Calu3 (cell line): ENCODE measurements around the gene ROBO2. TPM values are rescaled to one million over a fixed set of nuclear protein-coding genes. Genes with fewer than 3 reads are reported as not detected.

Source experiments
- BruUV-seq: library from RNA; stranded (reverse); fragments of 400-500 nt; replicated peaks from 2 replicates; lab custom pipeline; 2021; lab: Mats Ljungman, UMichigan
- CTCF ChIA-PET: fragments of 300-600 bp; sonication (Branson Sonifier 250); formaldehyde crosslinking; loops from one replicate; lab custom pipeline; 2022; ENCODE audit warnings: antibody characterized with exemption; lab: Charles Lee
- DNase-seq: peaks from one replicate; pipeline ENCODE4 v3.0.0; 2022
- H3K27ac Mint-ChIP-seq: one replicate; pipeline ENCODE4 v1.8.0; 2022; ENCODE audit warnings: mixed read lengths; ENCODE audit not compliant: unreplicated experiment
- H3K27me3 Mint-ChIP-seq: one replicate; pipeline ENCODE4 v1.8.0; 2022; ENCODE audit warnings: mixed read lengths; ENCODE audit not compliant: unreplicated experiment
- H3K36me3 Mint-ChIP-seq: one replicate; pipeline ENCODE4 v1.8.0; 2022; ENCODE audit warnings: mild to moderate bottlenecking, moderate library complexity, mixed read lengths; ENCODE audit not compliant: insufficient read depth, unreplicated experiment
- H3K4me1 Mint-ChIP-seq: one replicate; pipeline ENCODE4 v1.8.0; 2022; ENCODE audit warnings: mild to moderate bottlenecking, low read depth, mixed read lengths; ENCODE audit not compliant: unreplicated experiment
- H3K4me3 Mint-ChIP-seq: one replicate; pipeline ENCODE4 v1.8.0; 2022; ENCODE audit warnings: mild to moderate bottlenecking, low read depth, moderate library complexity, mixed read lengths; ENCODE audit not compliant: unreplicated experiment
- H3K9me3 Mint-ChIP-seq: one replicate; pipeline ENCODE4 v1.8.0; 2022; ENCODE audit warnings: low read depth, mixed read lengths; ENCODE audit not compliant: unreplicated experiment
- intact Hi-C: fragments of 100-400 bp; cut with micrococcal nuclease; formaldehyde crosslinking; loops from one replicate; pipeline ENCODE4 v1.10.0; 2022; ENCODE audit not compliant: unreplicated experiment
- total RNA-seq: library from RNA; stranded (reverse); gene quantifications from 2 replicates; pipeline ENCODE4 v1.2.3, GENCODE V29; 2022
- TF ChIP-seq, protein P1 (sequence below): fragments of 200-600 bp; IDR thresholded peaks from one replicate; pipeline ENCODE4 v1.8.0; 2022; ENCODE audit warnings: antibody characterized with exemption; ENCODE audit not compliant: unreplicated experiment

ROBO2 gene
- total RNA-seq, 1 experiment from 2014 or later, result not detected

GRCh38 chr3:77084511-77084910 is 44.6 kb downstream of the ROBO2 start:
- BruUV-seq, result no TSS peak
- H3K9me3 Mint-ChIP-seq, result peaks cover 3% of the 10 kb centered on the region
- CTCF ChIA-PET, result no interaction called here
- no peak for DNase-seq
- H3K4me1 Mint-ChIP-seq, result no peaks in the 10 kb centered on the region
- TF ChIP-seq, protein P1, sequence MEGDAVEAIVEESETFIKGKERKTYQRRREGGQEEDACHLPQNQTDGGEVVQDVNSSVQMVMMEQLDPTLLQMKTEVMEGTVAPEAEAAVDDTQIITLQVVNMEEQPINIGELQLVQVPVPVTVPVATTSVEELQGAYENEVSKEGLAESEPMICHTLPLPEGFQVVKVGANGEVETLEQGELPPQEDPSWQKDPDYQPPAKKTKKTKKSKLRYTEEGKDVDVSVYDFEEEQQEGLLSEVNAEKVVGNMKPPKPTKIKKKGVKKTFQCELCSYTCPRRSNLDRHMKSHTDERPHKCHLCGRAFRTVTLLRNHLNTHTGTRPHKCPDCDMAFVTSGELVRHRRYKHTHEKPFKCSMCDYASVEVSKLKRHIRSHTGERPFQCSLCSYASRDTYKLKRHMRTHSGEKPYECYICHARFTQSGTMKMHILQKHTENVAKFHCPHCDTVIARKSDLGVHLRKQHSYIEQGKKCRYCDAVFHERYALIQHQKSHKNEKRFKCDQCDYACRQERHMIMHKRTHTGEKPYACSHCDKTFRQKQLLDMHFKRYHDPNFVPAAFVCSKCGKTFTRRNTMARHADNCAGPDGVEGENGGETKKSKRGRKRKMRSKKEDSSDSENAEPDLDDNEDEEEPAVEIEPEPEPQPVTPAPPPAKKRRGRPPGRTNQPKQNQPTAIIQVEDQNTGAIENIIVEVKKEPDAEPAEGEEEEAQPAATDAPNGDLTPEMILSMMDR, result no peak
- H3K4me3 Mint-ChIP-seq, result no peak overlapping the region
- no peak overlapping the region for H3K27ac Mint-ChIP-seq
- H3K27me3 Mint-ChIP-seq, result no peaks in the 10 kb centered on the region
- intact Hi-C loops, result no loop called here
- H3K36me3 Mint-ChIP-seq, result no peaks in the 10 kb centered on the region

GRCh38 chr3:77086408-77086807 is 46.5 kb downstream of the ROBO2 start:
- Mint-ChIP-seq H3K9me3 (peaks cover 3% of the 10 kb centered on the region), H3K27ac (no peak overlapping the region)
- CTCF ChIA-PET, result no interaction called here

GRCh38 chr3:77091809-77092208 is 51.9 kb downstream of the ROBO2 start:
- CTCF ChIA-PET, result no interaction called here
- no peak for DNase-seq
- Mint-ChIP-seq H3K36me3 (no peaks in the 10 kb centered on the region), H3K27me3 (no peaks in the 10 kb centered on the region), H3K27ac (no peak overlapping the region), H3K9me3 (no peaks in the 10 kb centered on the region), H3K4me3 (no peak overlapping the region), H3K4me1 (no peaks in the 10 kb centered on the region)
- intact Hi-C loops, result no loop called here
- TF ChIP-seq, protein P1, result no peak
- no TSS peak for BruUV-seq

More at GRCh38 chr3:77086408-77086807, 46.5 kb downstream of the ROBO2 start:
- TF ChIP-seq, protein P1, result no peak
- no TSS peak for BruUV-seq
- no peak for DNase-seq
- H3K27me3 Mint-ChIP-seq, result no peaks in the 10 kb centered on the region
- no peaks in the 10 kb centered on the region for H3K36me3 Mint-ChIP-seq
- no peak overlapping the region for H3K4me3 Mint-ChIP-seq
- intact Hi-C loops, result no loop called here
- no peaks in the 10 kb centered on the region for H3K4me1 Mint-ChIP-seq

GRCh38 chr3:77093101-77093500 is 53.2 kb downstream of the ROBO2 start:
- TF ChIP-seq, protein P1, result no peak
- H3K4me1 Mint-ChIP-seq, result peaks cover 8% of the 10 kb centered on the region
- no peak for DNase-seq
- CTCF ChIA-PET, result no interaction called here
- H3K27ac Mint-ChIP-seq, result no peak overlapping the region
- intact Hi-C loops, result no loop called here
- H3K9me3 Mint-ChIP-seq, result no peaks in the 10 kb centered on the region
- no peaks in the 10 kb centered on the region for H3K27me3 Mint-ChIP-seq
- H3K36me3 Mint-ChIP-seq, result no peaks in the 10 kb centered on the region
- H3K4me3 Mint-ChIP-seq, result no peak overlapping the region
- BruUV-seq, result no TSS peak
